DMS153 treated with DMSO at 0.1 percent for 48 hours (cell line): ENCODE results near the gene RXRA.

Experiments used
- DNase-seq: peaks from one replicate; lab custom pipeline; 2025; ENCODE audit not compliant: unreplicated experiment; lab: John Stamatoyannopoulos, UW

The RXRA gene

DNA sequence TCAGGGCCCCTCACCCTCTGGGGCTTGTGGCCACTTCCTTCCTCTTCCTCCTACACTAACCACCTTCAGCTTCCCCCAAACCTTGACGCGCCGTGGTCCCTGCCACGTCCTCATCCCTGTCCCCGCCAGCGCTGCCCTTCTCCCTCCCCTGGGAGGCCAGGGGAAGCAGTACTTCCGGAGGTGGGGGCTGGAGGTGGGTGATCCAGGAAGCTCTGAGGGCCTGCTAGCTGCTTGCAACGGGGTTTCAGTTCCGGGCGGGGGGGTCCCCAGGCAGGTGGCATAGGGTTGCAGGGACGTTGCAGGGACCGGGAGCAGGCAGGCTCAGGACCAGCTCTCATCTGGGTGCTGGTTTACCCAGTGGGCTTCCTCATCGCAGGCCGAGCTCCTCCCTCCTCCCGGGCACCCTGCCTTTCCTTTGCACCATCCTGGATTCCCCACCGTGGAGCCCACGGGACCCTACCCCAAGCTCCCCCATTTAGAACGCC, 70.0 kb downstream of the RXRA start:
- no peak for DNase-seq

- DNase-seq = no peak
Observed at GRCh38 chr9:134396825-134397224, 70.6 kb downstream of the RXRA start.

DNA sequence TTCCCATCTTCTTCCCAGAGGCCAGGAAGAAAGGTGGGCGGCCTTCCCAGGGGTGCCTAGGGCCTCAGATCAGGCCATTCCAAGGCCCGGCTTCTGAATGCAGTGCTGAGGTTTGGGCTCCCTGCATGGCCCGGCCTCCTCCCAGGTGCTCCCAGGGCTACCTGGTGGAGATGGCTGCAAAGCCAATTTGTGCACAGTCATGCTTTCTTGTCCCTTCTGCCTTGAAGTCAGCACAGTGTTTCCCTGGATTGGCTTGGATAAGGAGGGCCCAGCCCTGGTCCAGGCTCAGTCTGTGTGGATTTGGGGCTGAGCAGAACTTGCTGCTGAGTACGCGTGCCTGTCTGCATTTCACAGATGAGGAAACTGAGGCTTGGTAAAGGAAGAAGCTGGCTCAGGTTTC, 72.5 kb downstream of the RXRA start:
- no peak for DNase-seq

DNA sequence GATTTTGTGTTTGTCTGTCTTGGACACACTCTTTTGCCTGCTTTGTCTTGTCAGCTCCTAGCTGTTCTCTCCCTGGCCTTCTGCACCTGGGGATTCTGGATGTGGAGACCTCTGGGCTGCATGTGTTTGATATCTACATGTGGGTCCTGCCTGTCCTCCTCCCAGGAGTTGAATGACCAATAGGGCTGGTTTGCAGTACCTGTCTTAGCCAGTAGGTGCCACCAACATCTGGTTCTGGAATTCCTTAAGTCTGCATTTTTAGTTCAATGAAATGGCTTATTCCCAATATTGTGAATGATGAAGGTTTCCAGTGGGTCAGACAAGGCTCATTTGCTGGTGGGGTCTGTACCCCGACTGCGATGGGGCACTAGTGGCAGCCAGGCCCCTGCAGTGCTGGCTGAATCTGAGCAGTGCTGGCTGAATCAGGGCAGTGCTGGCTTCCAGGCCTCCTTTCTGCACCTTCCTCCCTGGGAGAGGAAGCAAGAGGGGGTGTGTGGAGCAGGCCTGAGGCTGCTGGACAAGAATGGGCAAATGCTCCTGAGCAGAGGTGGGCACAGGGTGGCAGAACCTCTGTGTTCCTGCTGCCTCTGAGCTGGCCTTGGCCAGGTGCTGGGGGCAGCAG, 73.3 kb downstream of the RXRA start:
- DNase-seq = no peak

GRCh38 chr9:134400283-134400682, 74.0 kb downstream of the RXRA start:
- DNase-seq = no peak

GRCh38 chr9:134401391-134401790, 75.1 kb downstream of the RXRA start:
- no peak for DNase-seq

GRCh38 chr9:134402182-134402581, 75.9 kb downstream of the RXRA start:
- DNase-seq = no peak

DNA sequence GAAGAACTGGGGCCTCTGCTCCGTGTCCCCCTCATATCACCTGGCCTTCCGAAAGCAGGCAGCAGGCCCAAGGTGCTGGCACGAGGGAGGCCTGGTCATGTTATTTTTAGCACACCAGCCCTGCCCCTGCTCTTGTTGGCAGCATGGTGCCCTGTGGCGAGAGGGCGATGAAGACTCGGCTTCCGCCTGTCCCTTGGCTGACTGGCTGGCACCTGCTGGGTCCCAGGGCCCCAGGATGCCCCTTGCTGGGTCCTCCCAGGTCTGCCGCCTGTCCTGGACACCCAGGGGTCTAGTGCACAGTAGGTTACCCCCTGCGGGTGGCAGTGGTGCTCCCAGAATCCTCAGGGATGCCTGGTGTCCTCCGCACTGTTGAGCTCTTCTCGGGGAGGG, 77.0 kb downstream of the RXRA start:
- no peak for DNase-seq

DNA sequence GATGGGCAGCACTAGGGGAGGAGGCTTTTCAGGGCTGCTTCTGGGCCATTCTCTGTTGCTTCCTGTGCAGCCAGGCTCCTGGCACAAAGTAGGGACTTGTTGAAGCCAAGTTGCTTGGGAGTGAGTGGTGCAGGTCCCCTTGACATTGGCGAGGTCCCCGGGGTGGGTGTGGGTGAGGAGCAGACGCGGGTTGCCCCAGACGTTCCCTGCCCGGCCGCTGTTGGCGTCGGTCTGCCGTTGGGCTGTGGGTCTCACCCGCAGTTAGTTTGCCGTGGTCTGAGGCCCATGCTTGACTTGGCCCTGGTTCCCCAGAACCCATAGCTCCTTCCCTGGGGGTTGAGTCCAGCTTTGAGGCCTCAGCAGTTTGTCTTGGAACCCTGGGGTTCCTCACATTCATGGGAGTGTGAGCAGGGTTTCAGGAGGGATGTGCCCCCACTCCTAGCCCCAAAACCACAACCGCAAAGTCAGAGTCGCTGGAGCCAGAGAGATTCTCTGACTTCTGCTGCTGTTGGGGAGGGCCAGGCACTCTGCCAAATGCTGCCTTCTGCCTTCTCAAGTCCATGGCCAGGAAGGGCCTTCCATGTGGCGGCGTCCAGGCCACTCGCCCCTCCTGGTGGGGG, 77.5 kb downstream of the RXRA start:
- DNase-seq = no peak

DNA sequence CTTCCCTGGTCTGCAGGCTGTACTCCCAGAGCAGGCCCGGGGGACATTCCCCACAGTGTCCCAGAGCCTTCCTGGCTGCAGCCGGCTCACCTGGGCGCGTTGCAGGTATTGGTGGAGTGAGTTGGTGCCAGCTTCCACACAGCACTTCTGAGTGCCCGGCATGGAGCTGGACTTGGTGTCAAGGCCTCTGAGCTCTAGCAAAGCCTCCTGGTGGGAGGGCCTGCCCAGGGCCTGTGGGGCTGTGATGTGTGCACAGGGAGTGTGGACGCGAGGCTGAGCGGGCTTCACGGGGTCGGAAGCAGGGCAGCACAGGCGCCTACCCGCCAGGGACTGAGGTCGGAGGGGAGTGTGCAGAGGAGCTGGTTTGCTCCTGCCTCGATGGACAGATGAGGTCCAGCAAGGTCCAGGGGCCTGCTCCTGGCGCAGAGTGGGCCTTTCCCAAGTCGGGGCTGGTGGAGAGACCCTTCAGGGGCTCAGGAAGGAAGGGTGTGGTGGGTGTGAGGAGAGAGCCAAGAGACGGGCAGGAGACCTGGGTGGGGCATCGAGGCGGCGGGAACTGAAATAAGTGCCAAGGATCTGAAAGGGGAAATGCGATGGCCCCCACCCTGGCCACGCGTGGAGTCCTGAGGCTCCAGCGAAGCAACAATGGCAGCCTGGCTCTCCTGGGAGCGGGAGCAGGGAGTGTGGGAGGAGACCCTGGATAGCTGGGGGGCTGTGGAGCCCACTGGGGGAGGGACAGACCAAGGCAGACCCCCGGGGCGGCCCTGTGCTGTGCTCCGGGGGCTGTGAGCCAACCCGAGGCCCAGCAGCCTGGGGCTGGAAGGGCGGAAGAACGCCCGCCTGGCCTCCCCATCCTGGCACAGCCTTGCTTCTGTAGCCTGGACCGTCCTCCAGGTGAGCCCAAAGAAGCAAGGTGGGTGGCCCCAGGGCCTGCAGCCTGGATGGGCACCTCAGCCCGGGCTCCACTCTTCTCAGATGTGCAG, 78.4 kb downstream of the RXRA start:
- DNase-seq = no peak

DNA sequence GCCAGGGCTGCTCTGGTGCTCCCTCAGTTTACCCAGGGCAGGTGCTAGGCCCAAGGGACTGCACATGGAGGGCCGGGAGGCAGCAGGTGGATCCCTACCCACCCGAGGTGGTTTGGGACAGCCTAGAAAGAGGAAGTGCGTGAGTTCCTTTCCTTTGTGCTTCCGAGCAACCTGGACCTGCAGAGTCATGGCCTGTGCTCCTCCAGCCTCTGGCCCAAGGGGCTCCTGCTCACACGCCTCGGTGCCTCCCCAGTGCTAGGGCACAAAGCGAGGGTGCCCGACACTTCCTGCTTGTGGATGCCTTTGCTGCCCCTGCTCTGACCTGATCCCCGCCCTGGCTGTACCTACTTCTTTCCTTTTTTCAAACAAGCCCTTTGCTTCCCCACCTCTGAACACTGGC, 79.3 kb downstream of the RXRA start:
- DNase-seq = no peak

- DNase-seq = no peak
Observed at GRCh38 chr9:134406366-134407120, 80.3 kb downstream of the RXRA start.

DNA sequence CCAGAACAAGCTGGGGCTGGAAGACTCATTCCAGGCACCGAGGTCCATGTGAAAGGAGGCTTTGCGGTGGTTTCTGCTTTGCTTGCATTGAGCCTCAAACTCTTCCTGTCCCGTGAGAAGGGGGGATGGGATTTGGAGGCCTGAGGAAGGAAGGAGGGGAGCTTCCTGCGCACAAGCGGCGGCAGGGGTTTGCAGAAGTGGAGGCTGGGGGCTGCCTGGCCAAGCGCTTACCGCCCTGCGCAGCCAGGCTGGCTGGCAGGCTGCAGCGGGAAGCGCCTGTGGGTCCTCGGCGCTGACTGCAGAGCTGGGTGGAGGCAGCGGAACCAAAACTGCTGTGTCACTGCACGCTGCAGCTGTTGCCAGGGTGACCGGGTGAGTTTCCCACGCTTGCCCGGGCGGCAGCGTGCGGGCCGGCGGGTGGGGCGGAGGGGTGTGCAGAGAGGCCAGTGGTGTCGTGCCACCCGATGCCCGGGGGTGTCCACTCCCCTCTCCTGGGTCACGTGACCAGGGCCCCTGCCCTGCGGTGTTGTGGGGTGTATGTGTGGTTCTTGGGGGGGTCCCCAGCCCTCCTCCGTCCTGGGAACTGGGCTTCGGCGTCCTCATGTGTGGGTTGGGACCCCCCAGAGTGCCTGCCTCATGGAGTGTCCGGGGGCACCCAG, 81.0 kb downstream of the RXRA start:
- peak; percentile 63 for DNase-seq

DNA sequence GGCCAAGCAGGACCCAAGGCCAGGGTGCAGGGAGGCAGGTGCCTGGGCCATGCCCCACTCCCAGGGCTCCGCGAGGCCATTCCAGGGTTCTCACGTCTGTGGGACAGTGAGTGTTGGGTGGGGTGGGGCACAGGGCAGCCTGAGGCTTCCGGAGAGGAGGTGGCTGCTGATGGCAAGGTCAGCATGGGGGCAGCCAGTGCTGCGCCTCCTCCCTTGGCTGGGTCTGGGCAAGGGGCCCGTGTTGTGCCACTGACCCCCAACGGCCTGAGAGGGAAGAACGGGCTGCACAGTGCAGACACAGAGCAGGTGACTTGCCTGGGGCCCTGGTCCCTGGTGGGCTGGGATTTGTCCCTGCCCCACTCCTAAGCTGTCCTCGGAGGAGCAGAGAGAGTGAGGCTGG, 82.1 kb downstream of the RXRA start:
- DNase-seq = no peak

- no peak for DNase-seq
Observed at GRCh38 chr9:134408939-134409737, 82.9 kb downstream of the RXRA start.

DNA sequence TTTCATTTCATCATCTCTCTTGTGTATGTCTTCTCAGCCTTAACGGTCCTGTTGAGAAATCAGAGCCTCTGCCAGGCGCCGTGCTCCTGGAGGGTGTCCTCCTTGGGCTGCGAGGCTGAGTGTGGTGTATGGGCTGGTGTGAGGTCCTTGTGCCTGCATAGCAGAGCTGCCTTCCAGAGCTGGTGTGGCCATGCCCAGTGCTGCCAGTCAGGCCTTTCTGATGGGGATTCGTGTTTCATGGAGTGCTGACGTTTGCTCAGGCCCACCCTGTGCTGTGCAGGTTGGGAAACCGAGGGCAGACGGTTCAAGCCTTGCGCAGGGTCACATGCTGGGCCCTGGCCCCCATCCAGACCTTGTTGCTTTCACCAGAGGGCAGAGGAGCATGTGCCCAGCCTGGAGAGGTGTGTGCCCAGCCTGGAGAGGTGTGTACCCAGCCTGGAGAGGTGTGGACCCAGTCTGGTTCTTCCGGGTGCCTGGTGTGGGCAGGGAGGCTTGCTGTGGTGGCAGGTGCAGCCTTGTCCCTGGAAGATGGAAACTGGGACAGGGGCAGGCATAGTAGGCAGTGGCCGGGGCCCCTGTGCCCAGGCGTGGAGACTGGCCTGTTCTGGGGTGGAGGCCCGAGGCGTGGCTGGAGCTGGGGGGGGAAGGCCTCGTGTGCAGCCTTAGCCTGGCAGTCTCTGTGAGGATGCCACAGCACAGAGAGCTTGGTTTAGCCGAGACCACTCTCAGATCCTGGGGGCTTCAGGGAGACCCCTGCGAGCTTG, 84.0 kb downstream of the RXRA start:
- no peak for DNase-seq

DNA sequence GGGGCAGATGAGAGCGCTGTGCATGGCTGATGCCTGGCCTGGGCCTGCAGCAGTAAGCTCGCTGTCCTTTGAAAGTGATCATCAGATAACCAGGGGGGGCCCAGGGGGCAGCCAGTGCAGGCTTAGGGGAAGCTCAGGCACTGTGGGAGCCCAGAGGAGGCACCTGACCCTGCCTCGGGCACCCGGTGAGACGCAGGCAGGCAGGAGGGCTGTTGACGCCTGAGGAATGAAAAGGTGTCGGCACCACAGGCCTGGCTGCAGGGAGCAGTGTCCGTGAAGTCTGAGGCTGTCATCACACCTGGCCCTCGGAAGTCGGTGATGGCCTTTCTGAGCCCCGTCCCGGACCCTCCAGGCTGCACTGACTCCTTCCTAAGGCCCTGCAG, 84.6 kb downstream of the RXRA start:
- DNase-seq = no peak

- no peak for DNase-seq
Observed at GRCh38 chr9:134411440-134412297, 85.4 kb downstream of the RXRA start.
